HepG2 (cell line): ENCODE results near the gene OBSL1. TPM values are rescaled to one million over a fixed set of nuclear protein-coding genes. Genes with fewer than 3 reads are reported as not detected.
A peak's percentile ranks its signal among the peaks of the same experiment; 100 is the strongest.

Source experiments
- CAMTA2 ChIP-seq: sonication (generic); formaldehyde crosslinking; IDR thresholded peaks from 2 replicates; pipeline ENCODE4 v1.4.0; 2020; ENCODE audit warnings: mild to moderate bottlenecking, missing genetic modification reagents, borderline replicate concordance
- FOXJ3 ChIP-seq: sonication (generic); formaldehyde crosslinking; IDR thresholded peaks from 2 replicates; pipeline ENCODE4 v1.4.0; 2020; ENCODE audit warnings: missing genetic modification reagents, mild to moderate bottlenecking, borderline replicate concordance
- MAZ ChIP-seq, 2 experiments: sonication (generic) in 1 of 2; formaldehyde crosslinking in 1 of 2; IDR thresholded peaks; 2 replicates each; pipeline versions ENCODE4 v1.5.0 to v1.6.1; 2012 to 2020; ENCODE audit warnings: low read depth in 2 of 2, mild to moderate bottlenecking in 2 of 2, borderline replicate concordance in 1 of 2, improper control_type of control experiment in 1 of 2, low read length in 1 of 2, missing genetic modification reagents in 1 of 2, moderate library complexity in 1 of 2
- MBNL3 ChIP-seq: fragments of 250-450 bp; sonication (Bioruptor Pico); conservative IDR thresholded peaks from 2 replicates; pipeline ENCODE4 v1.8.0; 2022; ENCODE audit warnings: mild to moderate bottlenecking, inconsistent platforms
- MIER3 ChIP-seq: IDR thresholded peaks from 2 replicates; pipeline ENCODE4 v1.6.1; 2016; ENCODE audit warnings: missing compliant biosample characterization, borderline replicate concordance
- ONECUT2 ChIP-seq: sonication (generic); formaldehyde crosslinking; IDR thresholded peaks from 2 replicates; pipeline ENCODE4 v1.4.0; 2020; ENCODE audit warnings: missing genetic modification reagents
- SOX13 ChIP-seq, 3 experiments: fragments of 450-650 bp in 1 of 3; sonication (generic) in 1 of 3; formaldehyde crosslinking in 1 of 3; IDR thresholded peaks in 2 of 3; conservative IDR thresholded peaks in 1 of 3; 2 replicates each; pipeline versions ENCODE4 v1.5.0 to v1.6.1; 2016 to 2020; ENCODE audit warnings: antibody characterized with exemption in 1 of 3, mild to moderate bottlenecking in 1 of 3, missing compliant biosample characterization in 1 of 3, missing genetic modification reagents in 1 of 3, moderate library complexity in 1 of 3
- ZNF501 ChIP-seq: sonication (generic); formaldehyde crosslinking; IDR thresholded peaks from 2 replicates; pipeline ENCODE4 v1.5.1; 2020; ENCODE audit warnings: mild to moderate bottlenecking, moderate library complexity, missing genetic modification reagents
- ZNF605 ChIP-seq: sonication (generic); formaldehyde crosslinking; IDR thresholded peaks from 2 replicates; pipeline ENCODE4 v1.8.0; 2022; ENCODE audit warnings: mild to moderate bottlenecking, missing genetic modification reagents
- polyA plus RNA-seq, 8 experiments: library from polyadenylated mRNA; depleted of rRNA in 3 of 8; stranded (reverse) in 7 of 8; unstranded in 1 of 8; fragments of >200 nt; fragmentation: Illumina TruSeq in 4 of 8; extraction: Trizol in 4 of 8; gene quantifications; 2 replicates each; pipeline versions ENCODE4 v1.2.1 to v1.2.3, GENCODE V29; 2011 to 2016; ENCODE audit warnings: low read depth in 4 of 8, missing spikeins in 1 of 8, mixed read lengths in 1 of 8; ENCODE audit not compliant: insufficient read depth in 1 of 8
- total RNA-seq, 5 experiments: library from RNA; depleted of rRNA; stranded (reverse); fragments of >200 nt; fragmentation: Illumina TruSeq; extraction: Trizol; gene quantifications; 2 replicates each; pipeline ENCODE4 v1.2.3, GENCODE V29; 2016; ENCODE audit warnings: low read depth in 1 of 5
- TF ChIP-seq, protein P1 (sequence below), 2 experiments: IDR thresholded peaks; 2 replicates each; pipeline ENCODE4 v1.6.1; 2011 to 2012; ENCODE audit warnings: low read length in 2 of 2, borderline replicate concordance in 1 of 2, low read depth in 1 of 2, mild to moderate bottlenecking in 1 of 2, moderate library complexity in 1 of 2
- TF ChIP-seq, protein P2 (sequence below): sonication (generic); formaldehyde crosslinking; IDR thresholded peaks from 2 replicates; pipeline ENCODE4; 2020; ENCODE audit warnings: missing genetic modification reagents, mild to moderate bottlenecking, borderline replicate concordance
- TF ChIP-seq, protein P3 (sequence below): IDR thresholded peaks from 2 replicates; pipeline ENCODE4 v1.4.0; 2020; ENCODE audit warnings: mild to moderate bottlenecking, missing genetic modification reagents
- TF ChIP-seq, protein P4 (sequence below): sonication (generic); formaldehyde crosslinking; IDR thresholded peaks from 2 replicates; pipeline ENCODE4 v1.5.1; 2020; ENCODE audit warnings: mild to moderate bottlenecking, moderate library complexity, missing genetic modification reagents

Gene OBSL1
- total and polyA plus RNA-seq, 2 of the 13 experiments (the other 11 are each of a cell fraction or from before 2014, with no cell fraction given), result 86.7 to 218 TPM

DNA sequence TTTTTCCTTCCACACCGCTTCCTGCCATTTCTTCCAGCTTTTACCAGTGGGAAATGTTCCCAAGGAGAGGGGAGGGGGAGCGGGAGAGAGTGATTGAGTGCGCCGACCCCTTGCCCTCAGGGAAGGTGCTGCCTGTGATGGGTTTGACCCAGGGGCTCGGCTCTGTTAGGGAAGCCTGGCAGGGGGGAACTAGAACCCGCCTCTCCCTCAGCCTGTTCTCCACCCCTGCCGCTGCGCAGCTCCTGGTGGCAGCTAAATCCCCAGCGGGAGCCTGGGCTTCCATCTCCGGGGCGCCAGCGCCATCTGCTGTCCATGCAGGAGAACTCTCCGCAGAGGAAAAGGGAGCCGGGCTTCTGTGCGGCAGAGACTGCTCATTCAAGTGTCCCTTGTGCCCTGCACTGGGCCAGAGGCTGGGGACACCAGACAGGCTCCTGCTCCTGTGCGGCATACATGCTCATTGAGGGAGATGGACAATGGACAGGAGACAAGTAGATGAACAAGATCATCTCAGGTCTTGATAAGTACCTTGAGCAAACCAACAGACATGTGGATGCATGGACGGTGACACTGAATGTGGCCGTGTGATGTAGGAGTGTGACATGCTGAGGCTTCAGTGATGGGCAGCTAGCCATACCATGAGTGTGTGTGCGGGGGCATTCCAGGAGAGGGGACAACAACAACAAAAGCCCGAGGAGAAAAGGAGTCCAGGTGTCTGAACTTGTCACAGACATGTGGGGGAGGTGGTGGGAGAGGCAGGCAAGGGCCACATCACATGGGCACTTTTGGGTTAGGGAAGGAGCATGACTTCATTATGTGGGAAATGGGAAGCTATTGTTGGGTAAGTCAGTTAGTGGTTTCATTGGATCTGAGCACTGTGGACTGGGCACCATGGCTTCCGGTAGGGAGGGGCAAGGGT is 41.0 kb downstream of the OBSL1 start (continued):
- no peak for TF ChIP-seq SOX13 (IDR thresholded peaks at IDR 0.05)
- TF ChIP-seq SOX13 (CRISPR knock-in tag; conservative IDR thresholded peaks at IDR 0.05 in 1 of 2, IDR thresholded peaks at IDR 0.05 in 1 of 2), result 0 out of 4 replicates have a peak, but pooled peaks of 1 of the 2 experiments have one; percentile 11
- TF ChIP-seq, protein P1, sequence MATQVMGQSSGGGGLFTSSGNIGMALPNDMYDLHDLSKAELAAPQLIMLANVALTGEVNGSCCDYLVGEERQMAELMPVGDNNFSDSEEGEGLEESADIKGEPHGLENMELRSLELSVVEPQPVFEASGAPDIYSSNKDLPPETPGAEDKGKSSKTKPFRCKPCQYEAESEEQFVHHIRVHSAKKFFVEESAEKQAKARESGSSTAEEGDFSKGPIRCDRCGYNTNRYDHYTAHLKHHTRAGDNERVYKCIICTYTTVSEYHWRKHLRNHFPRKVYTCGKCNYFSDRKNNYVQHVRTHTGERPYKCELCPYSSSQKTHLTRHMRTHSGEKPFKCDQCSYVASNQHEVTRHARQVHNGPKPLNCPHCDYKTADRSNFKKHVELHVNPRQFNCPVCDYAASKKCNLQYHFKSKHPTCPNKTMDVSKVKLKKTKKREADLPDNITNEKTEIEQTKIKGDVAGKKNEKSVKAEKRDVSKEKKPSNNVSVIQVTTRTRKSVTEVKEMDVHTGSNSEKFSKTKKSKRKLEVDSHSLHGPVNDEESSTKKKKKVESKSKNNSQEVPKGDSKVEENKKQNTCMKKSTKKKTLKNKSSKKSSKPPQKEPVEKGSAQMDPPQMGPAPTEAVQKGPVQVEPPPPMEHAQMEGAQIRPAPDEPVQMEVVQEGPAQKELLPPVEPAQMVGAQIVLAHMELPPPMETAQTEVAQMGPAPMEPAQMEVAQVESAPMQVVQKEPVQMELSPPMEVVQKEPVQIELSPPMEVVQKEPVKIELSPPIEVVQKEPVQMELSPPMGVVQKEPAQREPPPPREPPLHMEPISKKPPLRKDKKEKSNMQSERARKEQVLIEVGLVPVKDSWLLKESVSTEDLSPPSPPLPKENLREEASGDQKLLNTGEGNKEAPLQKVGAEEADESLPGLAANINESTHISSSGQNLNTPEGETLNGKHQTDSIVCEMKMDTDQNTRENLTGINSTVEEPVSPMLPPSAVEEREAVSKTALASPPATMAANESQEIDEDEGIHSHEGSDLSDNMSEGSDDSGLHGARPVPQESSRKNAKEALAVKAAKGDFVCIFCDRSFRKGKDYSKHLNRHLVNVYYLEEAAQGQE (IDR thresholded peaks at IDR 0.05; ENCODE audit: borderline replicate concordance in 1 of 2, low read depth in 1 of 2, low read length in 2 of 2), result no peak
- TF ChIP-seq MAZ (IDR thresholded peaks at IDR 0.05; ENCODE audit: borderline replicate concordance, low read depth, low read length), result peak; percentile 34; the same call in 1 of the 2 replicates
- TF ChIP-seq MAZ (CRISPR knock-in tag; IDR thresholded peaks at IDR 0.05; ENCODE audit: low read depth), result peak; percentile 69; the same call in 1 of the 2 replicates
- TF ChIP-seq ZNF501 (CRISPR knock-in tag), result peak; percentile 75; the same call in 1 of the 2 replicates
- no peak for TF ChIP-seq FOXJ3
- peak; percentile 82; the same call in 1 of the 2 replicates for TF ChIP-seq ZNF605
- 0 out of 2 replicates have a peak, but pooled peaks have one; percentile 62 for TF ChIP-seq MIER3 (CRISPR knock-in tag)
- TF ChIP-seq, protein P2, sequence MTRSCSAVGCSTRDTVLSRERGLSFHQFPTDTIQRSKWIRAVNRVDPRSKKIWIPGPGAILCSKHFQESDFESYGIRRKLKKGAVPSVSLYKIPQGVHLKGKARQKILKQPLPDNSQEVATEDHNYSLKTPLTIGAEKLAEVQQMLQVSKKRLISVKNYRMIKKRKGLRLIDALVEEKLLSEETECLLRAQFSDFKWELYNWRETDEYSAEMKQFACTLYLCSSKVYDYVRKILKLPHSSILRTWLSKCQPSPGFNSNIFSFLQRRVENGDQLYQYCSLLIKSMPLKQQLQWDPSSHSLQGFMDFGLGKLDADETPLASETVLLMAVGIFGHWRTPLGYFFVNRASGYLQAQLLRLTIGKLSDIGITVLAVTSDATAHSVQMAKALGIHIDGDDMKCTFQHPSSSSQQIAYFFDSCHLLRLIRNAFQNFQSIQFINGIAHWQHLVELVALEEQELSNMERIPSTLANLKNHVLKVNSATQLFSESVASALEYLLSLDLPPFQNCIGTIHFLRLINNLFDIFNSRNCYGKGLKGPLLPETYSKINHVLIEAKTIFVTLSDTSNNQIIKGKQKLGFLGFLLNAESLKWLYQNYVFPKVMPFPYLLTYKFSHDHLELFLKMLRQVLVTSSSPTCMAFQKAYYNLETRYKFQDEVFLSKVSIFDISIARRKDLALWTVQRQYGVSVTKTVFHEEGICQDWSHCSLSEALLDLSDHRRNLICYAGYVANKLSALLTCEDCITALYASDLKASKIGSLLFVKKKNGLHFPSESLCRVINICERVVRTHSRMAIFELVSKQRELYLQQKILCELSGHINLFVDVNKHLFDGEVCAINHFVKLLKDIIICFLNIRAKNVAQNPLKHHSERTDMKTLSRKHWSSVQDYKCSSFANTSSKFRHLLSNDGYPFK (CRISPR knock-in tag), result peak; percentile 47; the same call in 1 of the 2 replicates
- TF ChIP-seq CAMTA2, result no peak
- TF ChIP-seq ONECUT2 (CRISPR knock-in tag), result no peak
- no peak for TF ChIP-seq MBNL3 (CRISPR knock-in tag)
- TF ChIP-seq, protein P3, sequence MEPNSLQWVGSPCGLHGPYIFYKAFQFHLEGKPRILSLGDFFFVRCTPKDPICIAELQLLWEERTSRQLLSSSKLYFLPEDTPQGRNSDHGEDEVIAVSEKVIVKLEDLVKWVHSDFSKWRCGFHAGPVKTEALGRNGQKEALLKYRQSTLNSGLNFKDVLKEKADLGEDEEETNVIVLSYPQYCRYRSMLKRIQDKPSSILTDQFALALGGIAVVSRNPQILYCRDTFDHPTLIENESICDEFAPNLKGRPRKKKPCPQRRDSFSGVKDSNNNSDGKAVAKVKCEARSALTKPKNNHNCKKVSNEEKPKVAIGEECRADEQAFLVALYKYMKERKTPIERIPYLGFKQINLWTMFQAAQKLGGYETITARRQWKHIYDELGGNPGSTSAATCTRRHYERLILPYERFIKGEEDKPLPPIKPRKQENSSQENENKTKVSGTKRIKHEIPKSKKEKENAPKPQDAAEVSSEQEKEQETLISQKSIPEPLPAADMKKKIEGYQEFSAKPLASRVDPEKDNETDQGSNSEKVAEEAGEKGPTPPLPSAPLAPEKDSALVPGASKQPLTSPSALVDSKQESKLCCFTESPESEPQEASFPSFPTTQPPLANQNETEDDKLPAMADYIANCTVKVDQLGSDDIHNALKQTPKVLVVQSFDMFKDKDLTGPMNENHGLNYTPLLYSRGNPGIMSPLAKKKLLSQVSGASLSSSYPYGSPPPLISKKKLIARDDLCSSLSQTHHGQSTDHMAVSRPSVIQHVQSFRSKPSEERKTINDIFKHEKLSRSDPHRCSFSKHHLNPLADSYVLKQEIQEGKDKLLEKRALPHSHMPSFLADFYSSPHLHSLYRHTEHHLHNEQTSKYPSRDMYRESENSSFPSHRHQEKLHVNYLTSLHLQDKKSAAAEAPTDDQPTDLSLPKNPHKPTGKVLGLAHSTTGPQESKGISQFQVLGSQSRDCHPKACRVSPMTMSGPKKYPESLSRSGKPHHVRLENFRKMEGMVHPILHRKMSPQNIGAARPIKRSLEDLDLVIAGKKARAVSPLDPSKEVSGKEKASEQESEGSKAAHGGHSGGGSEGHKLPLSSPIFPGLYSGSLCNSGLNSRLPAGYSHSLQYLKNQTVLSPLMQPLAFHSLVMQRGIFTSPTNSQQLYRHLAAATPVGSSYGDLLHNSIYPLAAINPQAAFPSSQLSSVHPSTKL, result no peak
- TF ChIP-seq, protein P4, sequence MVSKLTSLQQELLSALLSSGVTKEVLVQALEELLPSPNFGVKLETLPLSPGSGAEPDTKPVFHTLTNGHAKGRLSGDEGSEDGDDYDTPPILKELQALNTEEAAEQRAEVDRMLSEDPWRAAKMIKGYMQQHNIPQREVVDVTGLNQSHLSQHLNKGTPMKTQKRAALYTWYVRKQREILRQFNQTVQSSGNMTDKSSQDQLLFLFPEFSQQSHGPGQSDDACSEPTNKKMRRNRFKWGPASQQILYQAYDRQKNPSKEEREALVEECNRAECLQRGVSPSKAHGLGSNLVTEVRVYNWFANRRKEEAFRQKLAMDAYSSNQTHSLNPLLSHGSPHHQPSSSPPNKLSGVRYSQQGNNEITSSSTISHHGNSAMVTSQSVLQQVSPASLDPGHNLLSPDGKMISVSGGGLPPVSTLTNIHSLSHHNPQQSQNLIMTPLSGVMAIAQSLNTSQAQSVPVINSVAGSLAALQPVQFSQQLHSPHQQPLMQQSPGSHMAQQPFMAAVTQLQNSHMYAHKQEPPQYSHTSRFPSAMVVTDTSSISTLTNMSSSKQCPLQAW, result peak; percentile 81
